ENCODE data around the gene SUMO1. TPM values are rescaled to one million over a fixed set of nuclear protein-coding genes. Genes with fewer than 3 reads are reported as not detected.

SUMO1 gene
- total RNA-seq, 1 experiment from 2014 or later, result 115 TPM

DNA sequence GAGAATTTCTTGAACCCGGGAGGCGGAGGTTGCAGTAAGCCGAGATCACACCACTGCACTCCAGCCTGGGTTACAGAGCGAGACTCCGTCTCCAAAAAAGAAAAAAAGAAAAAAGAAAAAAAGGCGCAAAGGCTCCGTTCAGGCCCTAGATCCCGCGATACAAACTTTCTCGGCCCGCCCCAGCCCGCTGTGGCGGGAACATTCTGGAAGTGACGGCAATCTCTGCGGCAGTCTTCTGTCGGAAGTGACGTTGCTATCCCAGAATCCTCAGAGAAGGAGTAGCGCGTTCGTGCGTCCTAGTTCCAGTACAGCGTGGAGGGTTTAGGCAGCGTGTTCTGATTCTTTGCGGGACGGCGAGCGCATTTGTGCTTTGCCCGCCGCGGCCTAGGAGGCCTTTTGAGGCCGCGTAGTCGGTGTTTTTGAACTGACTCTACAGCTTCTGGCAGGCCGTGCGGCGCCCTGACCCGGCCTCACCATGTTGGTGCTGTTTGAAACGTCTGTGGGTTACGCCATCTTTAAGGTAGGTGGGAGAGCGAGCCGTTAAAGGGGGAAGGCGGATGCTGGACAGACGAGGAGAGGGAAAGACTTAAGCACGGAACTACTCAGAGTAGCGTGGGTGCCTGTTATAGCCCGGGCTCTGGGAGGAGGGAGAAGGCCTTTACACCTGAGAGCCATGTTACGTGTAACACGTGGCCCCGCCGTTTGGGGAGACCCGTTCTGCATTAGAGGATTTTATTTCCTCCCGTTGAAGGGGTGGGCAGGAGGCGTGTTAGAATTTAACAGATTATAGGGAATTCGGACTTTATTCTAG, 27.3 kb upstream of the SUMO1 start, which contains the start of gene NOP58:
NOP58 (plus strand) TSS at position 297 of the 811 bp plus-strand sequence; CDS start at position 476, 179 bp downstream.
- Histone ChIP-seq H3K9me3 (ENCODE audit: low read length) (no peaks in the 10 kb centered on the region), H3K27ac (ENCODE audit: low read length) (peak within 1 kb of the TSS; percentile 82), H3K9me2 (replicated peaks; ENCODE audit: low read length) (no peaks in the 10 kb centered on the region), H3K4me3 (ENCODE audit: low read length) (peak within 1 kb of the TSS; percentile 98), H3K36me3 (ENCODE audit: low read depth, low read length) (peaks cover 13% of the 10 kb centered on the region), H2AFZ (ENCODE audit: low read length) (peak within 1 kb of the TSS; percentile 95), H3K79me2 (ENCODE audit: low read length) (peaks cover 53% of the 10 kb centered on the region), H3K27me3 (ENCODE audit: low read length) (no peaks in the 10 kb centered on the region), H3K4me1 (ENCODE audit: insufficient read depth, low read length) (peaks cover 24% of the 10 kb centered on the region), H3K4me2 (ENCODE audit: low read length) (peak within 1 kb of the TSS; percentile 90), H3K9ac (ENCODE audit: low read length) (peak within 1 kb of the TSS; percentile 99), H3F3A (ENCODE audit: low read length, unreplicated experiment) (no peaks in the 10 kb centered on the region), H4K20me1 (ENCODE audit: low read length) (peaks cover 46% of the 10 kb centered on the region)
- intact Hi-C loops (cut with micrococcal nuclease), result loop anchor here (5.0 kb wide), 1 partner anchor 112 kb away; the partner anchor contains the start of gene BMPR2
- peak; percentile 98 for DNase-seq
- BruUV-seq (replicated peaks), result TSS peak; percentile 64
- TF ChIP-seq EZH2phosphoT487 (IDR thresholded peaks at IDR 0.05; ENCODE audit: borderline replicate concordance, low read length) (no peak), EZH2 (IDR thresholded peaks at IDR 0.05; ENCODE audit: low read length, unreplicated experiment) (no peak)
- TF ChIP-seq, protein P1, sequence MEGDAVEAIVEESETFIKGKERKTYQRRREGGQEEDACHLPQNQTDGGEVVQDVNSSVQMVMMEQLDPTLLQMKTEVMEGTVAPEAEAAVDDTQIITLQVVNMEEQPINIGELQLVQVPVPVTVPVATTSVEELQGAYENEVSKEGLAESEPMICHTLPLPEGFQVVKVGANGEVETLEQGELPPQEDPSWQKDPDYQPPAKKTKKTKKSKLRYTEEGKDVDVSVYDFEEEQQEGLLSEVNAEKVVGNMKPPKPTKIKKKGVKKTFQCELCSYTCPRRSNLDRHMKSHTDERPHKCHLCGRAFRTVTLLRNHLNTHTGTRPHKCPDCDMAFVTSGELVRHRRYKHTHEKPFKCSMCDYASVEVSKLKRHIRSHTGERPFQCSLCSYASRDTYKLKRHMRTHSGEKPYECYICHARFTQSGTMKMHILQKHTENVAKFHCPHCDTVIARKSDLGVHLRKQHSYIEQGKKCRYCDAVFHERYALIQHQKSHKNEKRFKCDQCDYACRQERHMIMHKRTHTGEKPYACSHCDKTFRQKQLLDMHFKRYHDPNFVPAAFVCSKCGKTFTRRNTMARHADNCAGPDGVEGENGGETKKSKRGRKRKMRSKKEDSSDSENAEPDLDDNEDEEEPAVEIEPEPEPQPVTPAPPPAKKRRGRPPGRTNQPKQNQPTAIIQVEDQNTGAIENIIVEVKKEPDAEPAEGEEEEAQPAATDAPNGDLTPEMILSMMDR (conservative IDR thresholded peaks at IDR 0.05; ENCODE audit: low read depth, low read length), result no peak
- POLR2A ChIA-PET (ENCODE audit: unreplicated experiment), result interaction anchor here (0.7 kb wide), 1 partner anchor 123 kb away, joined by 8 read pairs; no protein-coding TSS in a partner anchor
- CTCF ChIA-PET, result no interaction called here
- ATAC-seq, result peak; percentile 92

DNA sequence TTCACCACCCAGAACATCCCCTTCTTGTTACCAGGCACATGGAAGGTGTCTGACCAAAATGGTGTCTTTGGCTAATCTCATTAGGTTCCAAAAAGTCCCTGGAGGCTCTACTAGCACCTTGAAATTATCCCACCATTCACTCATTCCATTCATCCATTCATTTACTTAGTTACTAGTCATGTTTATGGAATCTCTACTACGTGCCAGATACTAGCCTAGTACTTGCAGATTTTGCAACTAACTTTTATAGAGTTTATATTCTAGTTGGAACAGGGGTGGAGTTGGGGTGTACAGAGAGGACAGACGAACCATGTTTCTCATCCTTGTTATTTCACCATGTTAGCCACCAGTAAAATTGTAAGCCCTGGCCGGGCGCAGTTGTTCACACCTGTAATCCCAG, 23.1 kb upstream of the SUMO1 start:
- ATAC-seq, result peak; percentile 44
- Histone ChIP-seq H3K27ac (ENCODE audit: low read length) (peak overlapping the region; percentile 26; the same call in 1 of the 2 replicates), H3K9me2 (replicated peaks; ENCODE audit: low read length) (no peaks in the 10 kb centered on the region), H3K4me1 (ENCODE audit: insufficient read depth, low read length) (peaks cover 11% of the 10 kb centered on the region), H3K79me2 (ENCODE audit: low read length) (peaks cover 12% of the 10 kb centered on the region), H3K4me2 (ENCODE audit: low read length) (peak overlapping the region; percentile 6; the same call in 1 of the 2 replicates), H2AFZ (ENCODE audit: low read length) (no peak overlapping the region), H3K4me3 (ENCODE audit: low read length) (no peak overlapping the region), H3K36me3 (ENCODE audit: low read depth, low read length) (peaks cover 2% of the 10 kb centered on the region; the same call in 1 of the 2 replicates), H3K9me3 (ENCODE audit: low read length) (no peaks in the 10 kb centered on the region), H3K9ac (ENCODE audit: low read length) (no peak overlapping the region), H4K20me1 (ENCODE audit: low read length) (peaks cover 5% of the 10 kb centered on the region), H3F3A (ENCODE audit: low read length, unreplicated experiment) (no peaks in the 10 kb centered on the region), H3K27me3 (ENCODE audit: low read length) (no peaks in the 10 kb centered on the region)
- intact Hi-C loops (cut with micrococcal nuclease), result no loop called here
- no peak for TF ChIP-seq EZH2phosphoT487 (IDR thresholded peaks at IDR 0.05; ENCODE audit: borderline replicate concordance, low read length)
- TF ChIP-seq, protein P1 (conservative IDR thresholded peaks at IDR 0.05; ENCODE audit: low read depth, low read length), result no peak
- no peak for TF ChIP-seq EZH2 (IDR thresholded peaks at IDR 0.05; ENCODE audit: low read length, unreplicated experiment)
- ChIA-PET CTCF (no interaction called here), POLR2A (ENCODE audit: unreplicated experiment) (no interaction called here)
- DNase-seq, result peak; percentile 73
- BruUV-seq (replicated peaks), result no TSS peak

DNA sequence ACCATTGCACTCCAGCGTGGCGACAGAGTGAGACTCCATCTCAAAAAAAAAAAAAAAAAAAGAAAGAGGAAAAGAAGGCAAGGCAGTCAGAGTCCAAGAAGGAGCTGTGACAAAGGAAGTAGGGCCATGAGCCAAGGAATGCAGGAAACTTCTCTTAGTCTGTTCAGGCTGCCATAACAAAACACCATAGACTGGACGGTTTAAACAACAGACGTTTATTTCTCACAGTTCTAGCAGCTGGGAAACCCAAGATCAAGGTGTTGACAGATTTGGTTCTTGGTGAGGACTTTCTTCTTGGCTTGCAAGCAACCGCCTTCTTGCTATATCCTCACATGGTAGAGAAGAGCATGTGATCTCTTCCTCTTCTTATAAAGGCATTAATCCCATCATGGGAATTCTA, 13.1 kb upstream of the SUMO1 start:
- Histone ChIP-seq H3K9ac (ENCODE audit: low read length) (no peak overlapping the region), H3K79me2 (ENCODE audit: low read length) (no peaks in the 10 kb centered on the region), H3K4me2 (ENCODE audit: low read length) (no peak overlapping the region), H3K27ac (ENCODE audit: low read length) (no peak overlapping the region), H3K4me3 (ENCODE audit: low read length) (no peak overlapping the region), H4K20me1 (ENCODE audit: low read length) (no peaks in the 10 kb centered on the region), H3K27me3 (ENCODE audit: low read length) (no peaks in the 10 kb centered on the region), H3K36me3 (ENCODE audit: low read depth, low read length) (no peaks in the 10 kb centered on the region), H3K9me3 (ENCODE audit: low read length) (no peaks in the 10 kb centered on the region), H3K9me2 (replicated peaks; ENCODE audit: low read length) (no peaks in the 10 kb centered on the region), H2AFZ (ENCODE audit: low read length) (no peak overlapping the region), H3F3A (ENCODE audit: low read length, unreplicated experiment) (no peaks in the 10 kb centered on the region), H3K4me1 (ENCODE audit: insufficient read depth, low read length) (peaks cover 14% of the 10 kb centered on the region)
- ATAC-seq (no peak), DNase-seq (no peak)
- intact Hi-C loops (cut with micrococcal nuclease), result no loop called here
- TF ChIP-seq EZH2 (IDR thresholded peaks at IDR 0.05; ENCODE audit: low read length, unreplicated experiment) (no peak), EZH2phosphoT487 (IDR thresholded peaks at IDR 0.05; ENCODE audit: borderline replicate concordance, low read length) (no peak)
- TF ChIP-seq, protein P1 (conservative IDR thresholded peaks at IDR 0.05; ENCODE audit: low read depth, low read length), result no peak
- CTCF ChIA-PET, result no interaction called here
- POLR2A ChIA-PET (ENCODE audit: unreplicated experiment), result no interaction called here
- no TSS peak for BruUV-seq (replicated peaks)

All from PC-3 (cell line).